Spleen (tissue), 7 donors: ENCODE measurements around the gene DYNLRB1.

Source experiments
- CTCF ChIP-seq, 11 experiments: fragments of 200-600 bp in 7 of 11; fragments of 450-650 bp in 4 of 11; sonication (generic) in 4 of 11; IDR thresholded peaks in 8 of 11; conservative IDR thresholded peaks in 3 of 11; 1 replicate in 7 of 11; 2 replicates in 4 of 11; pipeline versions ENCODE4 v1.4.0 to v1.8.0; 2016 to 2021; ENCODE audit warnings: antibody characterized with exemption in 11 of 11, inconsistent platforms in 4 of 11, mild to moderate bottlenecking in 1 of 11
- POLR2AphosphoS5 ChIP-seq, 3 donors: sonication (generic); formaldehyde crosslinking; IDR thresholded peaks; one replicate each; pipeline ENCODE4 v1.5.1; 2017; ENCODE audit warnings: antibody characterized with exemption in 3 of 3
- donor health status: DM: no; HTN: no; CAD: no; lungs with moderate emphysema.
- donor health status: DM: no; HTN: no; CAD: no.
- donor health status: DM: no; HTN: no; CAD: no.

- TF ChIP-seq CTCF (IDR thresholded peaks at IDR 0.05 in 8 of 11, conservative IDR thresholded peaks at IDR 0.05 in 3 of 11) (no peak), POLR2AphosphoS5 (IDR thresholded peaks at IDR 0.05) (no peak)
Observed at GRCh38 chr20:34526466-34526865, 10.2 kb downstream of the DYNLRB1 start.
